Stimulated activated CD4-positive, alpha-beta T cell treated with anti-CD3 and anti-CD28 coated beads, TNF-alpha, amount 100 ng/mL, for 4 hours (primary cell): ENCODE results near the gene HBQ1.
"Not testable (repeated sequence)": the region's sequence is repeated elsewhere in the genome, so short reads cannot be mapped to it uniquely, and the experiment has no call there.

Experiments used
- DNase-seq, 3 experiments: peaks; one replicate each; pipeline ENCODE4 v3.0.0-alpha.2; 2020; ENCODE audit warnings: low read depth in 3 of 3

The HBQ1 gene

DNA sequence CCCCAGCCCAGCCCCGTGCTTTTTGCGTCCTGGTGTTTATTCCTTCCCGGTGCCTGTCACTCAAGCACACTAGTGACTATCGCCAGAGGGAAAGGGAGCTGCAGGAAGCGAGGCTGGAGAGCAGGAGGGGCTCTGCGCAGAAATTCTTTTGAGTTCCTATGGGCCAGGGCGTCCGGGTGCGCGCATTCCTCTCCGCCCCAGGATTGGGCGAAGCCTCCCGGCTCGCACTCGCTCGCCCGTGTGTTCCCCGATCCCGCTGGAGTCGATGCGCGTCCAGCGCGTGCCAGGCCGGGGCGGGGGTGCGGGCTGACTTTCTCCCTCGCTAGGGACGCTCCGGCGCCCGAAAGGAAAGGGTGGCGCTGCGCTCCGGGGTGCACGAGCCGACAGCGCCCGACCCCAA, 4.3 kb upstream of the HBQ1 start:
- not testable (repeated sequence) for DNase-seq

GRCh38 chr16:176477-177382, 3.5 kb upstream of the HBQ1 start, which contains the start of gene HBA1:
HBA1 (plus strand) TSS chr16:176680; CDS start chr16:176717, 37 bp downstream.
- not testable (repeated sequence) for DNase-seq

DNA sequence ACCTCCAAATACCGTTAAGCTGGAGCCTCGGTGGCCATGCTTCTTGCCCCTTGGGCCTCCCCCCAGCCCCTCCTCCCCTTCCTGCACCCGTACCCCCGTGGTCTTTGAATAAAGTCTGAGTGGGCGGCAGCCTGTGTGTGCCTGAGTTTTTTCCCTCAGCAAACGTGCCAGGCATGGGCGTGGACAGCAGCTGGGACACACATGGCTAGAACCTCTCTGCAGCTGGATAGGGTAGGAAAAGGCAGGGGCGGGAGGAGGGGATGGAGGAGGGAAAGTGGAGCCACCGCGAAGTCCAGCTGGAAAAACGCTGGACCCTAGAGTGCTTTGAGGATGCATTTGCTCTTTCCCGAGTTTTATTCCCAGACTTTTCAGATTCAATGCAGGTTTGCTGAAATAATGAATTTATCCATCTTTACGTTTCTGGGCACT, 2.9 kb upstream of the HBQ1 start:
- DNase-seq: no peak

GRCh38 chr16:177981-178667, 2.1 kb upstream of the HBQ1 start:
- no peak for DNase-seq

DNA sequence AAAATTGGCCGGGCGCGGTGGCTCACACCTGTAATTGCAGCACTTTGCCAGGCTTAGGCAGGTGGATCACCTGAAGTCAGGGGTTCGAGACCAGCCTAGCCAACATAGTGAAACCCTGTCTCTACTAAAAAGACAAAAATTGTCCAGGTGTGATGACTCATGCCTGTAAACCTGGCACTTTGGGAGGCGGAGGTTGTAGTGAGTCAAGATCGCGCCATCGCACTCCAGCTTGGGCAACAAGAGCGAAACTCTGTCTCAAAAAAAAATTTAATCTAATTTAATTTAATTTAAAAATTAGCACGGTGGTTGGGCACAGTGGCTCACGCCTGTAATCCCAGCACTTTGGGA, 1.6 kb upstream of the HBQ1 start:
- DNase-seq: no peak

GRCh38 chr16:179211-180092, 807 bp upstream of the HBQ1 start:
- DNase-seq: no peak

- peak; percentile 35 to 72 (median 70) for DNase-seq
Observed at GRCh38 chr16:180681-181564, 664 bp downstream of the HBQ1 start.

DNA sequence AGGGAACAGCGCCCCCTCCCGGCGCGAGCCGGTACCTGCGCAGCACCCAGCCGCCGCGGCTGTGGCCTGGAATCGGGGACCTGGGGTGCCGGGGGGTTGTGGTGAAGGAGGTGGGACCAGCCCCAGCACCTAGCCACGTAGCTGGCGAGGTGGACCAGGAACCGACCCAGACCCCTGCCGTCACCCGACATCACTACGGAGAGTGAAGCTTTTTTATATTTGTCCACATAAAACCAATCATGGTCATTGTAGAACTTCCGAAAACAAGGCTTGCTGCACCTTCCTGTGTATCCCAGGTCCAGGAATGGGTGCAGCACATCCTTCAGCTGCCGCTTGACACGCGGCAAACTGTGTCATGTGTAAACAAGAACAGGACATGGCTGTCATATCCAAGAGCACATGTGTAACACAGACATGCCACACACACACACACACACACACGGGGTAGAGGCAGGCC, 1.3 kb downstream of the HBQ1 start:
- DNase-seq: peak in 1 of 3 experiments; percentile 73

DNA sequence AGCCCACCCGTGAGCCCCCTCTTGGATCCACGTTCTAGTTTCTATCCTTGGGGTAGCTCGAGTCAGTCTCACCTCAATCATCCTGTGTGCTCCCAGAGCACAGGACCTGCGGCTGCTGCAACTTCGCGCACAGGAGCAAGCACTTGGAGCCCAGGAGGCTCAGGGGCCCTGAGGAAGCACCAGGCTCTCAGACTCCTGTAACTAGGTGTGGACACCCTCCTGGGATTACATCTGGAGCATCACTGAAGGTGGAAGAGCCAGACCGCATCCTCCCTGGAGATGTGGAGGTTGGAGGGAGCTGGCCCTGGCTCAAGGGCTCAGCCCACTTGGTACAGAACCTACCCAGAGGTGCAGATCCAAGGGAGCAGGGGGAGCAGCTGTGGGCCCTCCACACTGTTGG, 2.7 kb downstream of the HBQ1 start:
- no peak for DNase-seq

GRCh38 chr16:185213-185612, 5.0 kb downstream of the HBQ1 start:
- no peak for DNase-seq

DNA sequence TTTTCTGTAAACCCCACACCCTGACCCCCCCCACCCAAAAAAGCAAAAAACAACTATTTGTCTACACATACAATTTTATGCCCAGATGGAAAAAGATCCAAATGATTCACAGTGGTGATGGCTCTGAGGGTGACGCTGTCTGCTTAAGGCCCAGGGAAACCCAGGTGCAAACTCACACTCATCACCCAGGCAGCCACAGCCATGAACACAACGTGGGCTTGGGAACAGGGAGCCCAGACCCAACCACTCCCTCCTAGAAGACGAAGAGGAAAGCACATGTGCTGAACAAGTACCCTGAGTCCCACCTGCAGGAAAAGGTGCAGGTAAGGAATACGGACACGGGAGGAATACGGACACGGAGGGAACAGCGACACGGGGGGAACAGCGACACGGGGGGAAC, 5.4 kb downstream of the HBQ1 start:
- no peak for DNase-seq

DNA sequence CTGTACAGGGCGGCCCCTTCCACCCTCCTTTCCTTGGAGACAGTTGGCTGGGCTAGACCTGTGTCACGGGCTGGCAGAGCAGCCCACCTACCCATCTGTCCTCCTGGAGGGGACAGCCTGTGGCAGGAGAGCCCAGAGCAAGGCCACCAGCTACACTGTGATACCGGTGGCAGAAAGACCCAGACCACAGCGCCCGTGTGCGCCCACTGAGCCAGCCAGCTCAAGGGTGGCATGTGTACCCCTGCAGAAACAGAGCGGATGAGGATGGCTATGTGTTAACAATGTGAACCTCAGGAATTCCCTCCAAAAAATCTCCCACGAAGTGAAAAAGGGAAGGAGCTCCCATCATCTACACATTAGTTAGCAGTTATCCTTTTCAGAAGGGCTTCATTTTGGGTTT, 7.1 kb downstream of the HBQ1 start:
- DNase-seq: no peak

GRCh38 chr16:188674-189073, 8.4 kb downstream of the HBQ1 start:
- no peak for DNase-seq

GRCh38 chr16:189604-190186, 9.4 kb downstream of the HBQ1 start:
- DNase-seq: no peak

DNA sequence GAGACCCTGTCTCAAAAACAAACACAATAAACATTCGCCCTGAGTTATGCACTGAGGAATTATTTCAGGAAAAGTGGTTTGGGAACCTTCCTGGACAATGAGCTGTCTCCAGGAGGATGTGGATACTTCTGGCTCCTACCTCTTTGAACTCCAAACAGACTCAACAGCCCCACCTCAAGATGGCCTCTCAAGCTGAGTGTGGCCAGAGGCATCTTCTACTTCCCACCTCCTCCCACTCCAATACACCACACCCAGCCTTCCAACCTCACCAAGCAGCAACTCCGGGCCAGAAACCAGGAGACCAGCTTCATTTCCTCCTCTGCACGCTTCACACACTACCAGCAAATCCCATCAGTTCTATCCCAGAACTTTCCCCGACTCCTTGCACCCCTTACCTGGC, 11.6 kb downstream of the HBQ1 start:
- no peak for DNase-seq

DNA sequence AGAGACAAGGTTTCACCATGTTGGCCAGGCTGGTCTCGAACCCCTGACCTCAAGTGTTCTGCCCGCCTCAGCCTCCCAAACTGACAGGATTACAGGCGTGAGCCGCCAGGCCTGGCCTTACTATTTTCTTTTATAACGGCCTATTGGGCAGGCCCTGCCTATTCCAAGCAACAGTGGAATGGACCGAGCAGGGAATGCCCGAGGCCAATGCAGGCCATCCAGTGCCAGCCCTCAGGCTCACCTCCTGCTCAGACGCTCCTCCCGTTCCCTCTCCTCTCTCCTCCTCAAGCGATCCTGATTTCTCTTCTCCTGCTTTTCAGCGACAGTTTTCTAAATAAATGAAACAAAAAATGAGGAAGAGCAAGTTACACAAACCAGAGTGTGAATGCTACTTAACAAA, 12.4 kb downstream of the HBQ1 start:
- no peak for DNase-seq

- no peak for DNase-seq
Observed at GRCh38 chr16:193441-193840, 13.2 kb downstream of the HBQ1 start.

GRCh38 chr16:194516-194915, 14.3 kb downstream of the HBQ1 start:
- DNase-seq: no peak

GRCh38 chr16:200388-200787, 20.1 kb downstream of the HBQ1 start:
- DNase-seq: no peak

DNA sequence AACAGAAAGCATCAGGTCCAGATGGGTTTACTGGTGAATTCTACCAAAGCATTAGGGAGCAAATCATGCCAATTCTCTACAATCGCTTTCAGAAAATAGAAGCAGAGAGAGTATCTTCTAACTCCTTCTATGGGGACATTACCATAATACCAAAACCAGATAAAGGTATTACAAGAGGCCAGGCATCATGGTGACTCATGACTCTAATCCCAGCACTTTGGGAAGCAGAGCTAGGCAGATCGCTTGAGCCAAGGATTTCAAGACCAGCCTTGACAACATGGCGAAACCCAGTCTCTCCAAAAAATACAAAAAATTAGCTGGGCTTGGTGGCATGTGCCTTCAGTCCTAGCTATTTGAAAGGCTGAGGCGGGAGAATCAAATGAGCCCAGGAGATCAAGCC, 23.0 kb downstream of the HBQ1 start:
- no peak for DNase-seq

GRCh38 chr16:204046-204445, 23.8 kb downstream of the HBQ1 start:
- DNase-seq: not testable (repeated sequence)
